ENCODE measurements around the gene ZC3H18.

ZC3H18 gene

DNA sequence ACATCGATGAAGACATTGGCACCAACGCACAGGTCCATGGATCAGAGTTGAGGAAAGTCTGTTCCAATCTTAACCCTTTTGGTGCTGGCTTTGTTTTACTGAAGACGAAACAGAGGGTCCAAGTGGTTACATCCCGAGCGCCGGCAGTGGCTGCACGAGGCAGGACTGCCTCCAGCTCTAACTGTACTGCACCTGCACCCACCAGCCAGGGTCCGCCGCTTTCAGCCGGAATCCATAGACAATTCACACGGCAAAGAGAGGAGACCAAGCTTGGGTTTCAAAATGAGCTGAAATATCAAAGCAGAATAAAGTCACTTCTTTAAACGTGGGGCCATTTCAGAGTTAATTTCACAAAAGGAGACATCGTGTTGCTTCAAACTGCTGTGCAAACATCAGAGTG, 21.2 kb upstream of the ZC3H18 start:
- TF ChIP-seq, protein P1, sequence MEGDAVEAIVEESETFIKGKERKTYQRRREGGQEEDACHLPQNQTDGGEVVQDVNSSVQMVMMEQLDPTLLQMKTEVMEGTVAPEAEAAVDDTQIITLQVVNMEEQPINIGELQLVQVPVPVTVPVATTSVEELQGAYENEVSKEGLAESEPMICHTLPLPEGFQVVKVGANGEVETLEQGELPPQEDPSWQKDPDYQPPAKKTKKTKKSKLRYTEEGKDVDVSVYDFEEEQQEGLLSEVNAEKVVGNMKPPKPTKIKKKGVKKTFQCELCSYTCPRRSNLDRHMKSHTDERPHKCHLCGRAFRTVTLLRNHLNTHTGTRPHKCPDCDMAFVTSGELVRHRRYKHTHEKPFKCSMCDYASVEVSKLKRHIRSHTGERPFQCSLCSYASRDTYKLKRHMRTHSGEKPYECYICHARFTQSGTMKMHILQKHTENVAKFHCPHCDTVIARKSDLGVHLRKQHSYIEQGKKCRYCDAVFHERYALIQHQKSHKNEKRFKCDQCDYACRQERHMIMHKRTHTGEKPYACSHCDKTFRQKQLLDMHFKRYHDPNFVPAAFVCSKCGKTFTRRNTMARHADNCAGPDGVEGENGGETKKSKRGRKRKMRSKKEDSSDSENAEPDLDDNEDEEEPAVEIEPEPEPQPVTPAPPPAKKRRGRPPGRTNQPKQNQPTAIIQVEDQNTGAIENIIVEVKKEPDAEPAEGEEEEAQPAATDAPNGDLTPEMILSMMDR (IDR thresholded peaks at IDR 0.05), result no peak
- intact Hi-C loops (cut with DNase I; ENCODE audit: low total_unique reads), result no loop called here
- peaks cover 0 to 5% (median 0%) of the 10 kb centered on the region in 3 donors for H3K9me3 ChIP-seq
- DNase-seq, result no peak
- no peak overlapping the region for H3K27ac ChIP-seq
- H3K4me3 ChIP-seq, result no peak overlapping the region
- H3K4me1 ChIP-seq, result no peaks in the 10 kb centered on the region
- no peaks in the 10 kb centered on the region for H3K36me3 ChIP-seq
- peaks cover 0 to 61% of the 10 kb centered on the region in 2 donors for H3K27me3 ChIP-seq

DNA sequence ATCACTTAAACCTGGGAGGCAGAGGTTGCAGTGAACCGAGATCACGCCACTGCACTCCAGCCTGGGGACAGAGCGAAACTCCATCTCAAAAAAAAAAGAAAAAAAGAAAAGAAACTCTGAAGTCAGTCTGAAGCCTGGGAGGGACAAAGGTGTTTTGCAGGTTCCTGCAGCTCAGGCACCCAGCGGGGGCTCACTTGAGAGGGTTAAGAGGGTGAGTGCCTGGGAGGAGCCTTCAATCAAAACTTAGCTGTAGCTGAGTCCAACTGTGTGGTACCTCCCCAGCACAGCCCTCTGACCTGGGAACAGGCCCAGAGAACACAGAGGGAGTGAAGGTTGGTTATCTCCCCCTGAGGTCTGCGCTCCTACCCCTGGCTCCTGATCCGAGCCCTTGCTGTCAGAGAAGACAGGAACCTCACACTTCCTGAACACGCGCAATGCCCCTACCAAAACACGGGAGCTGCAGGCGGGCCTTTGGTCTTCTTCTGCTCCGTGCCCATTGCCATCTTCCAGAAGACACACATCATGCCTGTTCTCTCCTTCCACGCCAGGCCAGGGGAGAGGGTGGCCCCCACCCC, 20.4 kb upstream of the ZC3H18 start:
- H3K27me3 ChIP-seq, result peaks cover 0 to 68% of the 10 kb centered on the region in 2 donors
- intact Hi-C loops (cut with DNase I; ENCODE audit: low total_unique reads), result no loop called here
- TF ChIP-seq, protein P1 (IDR thresholded peaks at IDR 0.05), result no peak
- no peaks in the 10 kb centered on the region for H3K36me3 ChIP-seq
- DNase-seq, result no peak
- H3K9me3 ChIP-seq, result no peaks in the 10 kb centered on the region
- H3K4me1 ChIP-seq, result no peaks in the 10 kb centered on the region
- no peak overlapping the region for H3K4me3 ChIP-seq
- H3K27ac ChIP-seq, result no peak overlapping the region

DNA sequence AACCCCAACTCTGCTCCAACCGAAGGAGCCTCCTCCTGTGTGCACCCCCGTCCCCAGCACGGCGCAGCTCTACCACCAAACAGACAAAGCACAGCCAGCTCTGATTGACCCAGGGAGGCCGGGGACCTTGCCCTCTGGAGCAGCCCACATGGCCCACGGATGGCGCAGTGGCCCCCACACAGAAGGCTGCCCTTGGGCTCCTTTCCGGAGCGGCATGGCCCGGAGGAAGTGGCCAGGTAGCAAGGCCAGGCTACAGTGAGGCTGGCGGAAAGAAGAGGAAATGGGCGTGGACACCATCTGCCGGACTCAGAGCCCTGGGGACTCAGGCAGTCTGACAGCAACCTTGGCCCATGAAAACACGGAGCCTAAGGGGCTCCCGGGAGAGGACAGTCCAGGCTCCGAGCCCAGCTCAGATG, 19.9 kb upstream of the ZC3H18 start:
- no peak for DNase-seq
- Histone ChIP-seq H3K4me1 (no peaks in the 10 kb centered on the region), H3K9me3 (no peaks in the 10 kb centered on the region), H3K27me3 (peaks cover 0 to 68% of the 10 kb centered on the region in 2 donors), H3K36me3 (no peaks in the 10 kb centered on the region), H3K27ac (no peak overlapping the region), H3K4me3 (no peak overlapping the region)
- TF ChIP-seq, protein P1 (IDR thresholded peaks at IDR 0.05), result no peak
- intact Hi-C loops (cut with DNase I; ENCODE audit: low total_unique reads), result no loop called here

GRCh38 chr16:88552166-88552565, 18.0 kb upstream of the ZC3H18 start:
- DNase-seq, result no peak
- Histone ChIP-seq H3K4me1 (no peaks in the 10 kb centered on the region), H3K27ac (no peak overlapping the region), H3K9me3 (no peaks in the 10 kb centered on the region), H3K27me3 (peaks cover 0 to 74% of the 10 kb centered on the region in 2 donors), H3K4me3 (no peak overlapping the region), H3K36me3 (no peaks in the 10 kb centered on the region)
- intact Hi-C loops (cut with DNase I; ENCODE audit: low total_unique reads), result no loop called here
- TF ChIP-seq, protein P1 (IDR thresholded peaks at IDR 0.05), result no peak

GRCh38 chr16:88552815-88553214, 17.4 kb upstream of the ZC3H18 start:
- no peak for DNase-seq
- no peaks in the 10 kb centered on the region for H3K4me1 ChIP-seq
- TF ChIP-seq, protein P1 (IDR thresholded peaks at IDR 0.05), result no peak
- peaks cover 0 to 80% of the 10 kb centered on the region in 2 donors for H3K27me3 ChIP-seq
- no peaks in the 10 kb centered on the region for H3K9me3 ChIP-seq
- H3K36me3 ChIP-seq, result no peaks in the 10 kb centered on the region
- H3K27ac ChIP-seq, result no peak overlapping the region
- intact Hi-C loops (cut with DNase I; ENCODE audit: low total_unique reads), result no loop called here
- no peak overlapping the region for H3K4me3 ChIP-seq

- TF ChIP-seq, protein P1 (IDR thresholded peaks at IDR 0.05), result no peak
Measured at GRCh38 chr16:88553739-88554138, 16.5 kb upstream of the ZC3H18 start.

More at GRCh38 chr16:88553739-88554138, 16.5 kb upstream of the ZC3H18 start:
- no peaks in the 10 kb centered on the region for H3K36me3 ChIP-seq
- H3K4me3 ChIP-seq, result no peak overlapping the region
- no peak for DNase-seq
- H3K27ac ChIP-seq, result no peak overlapping the region
- no peaks in the 10 kb centered on the region for H3K4me1 ChIP-seq
- H3K9me3 ChIP-seq, result no peaks in the 10 kb centered on the region
- peaks cover 0 to 80% of the 10 kb centered on the region in 2 donors for H3K27me3 ChIP-seq
- intact Hi-C loops (cut with DNase I; ENCODE audit: low total_unique reads), result no loop called here
